HG03521 (cell line): ENCODE results near the gene PKDCC.
"Not testable (repeated sequence)": the region's sequence is repeated elsewhere in the genome, so short reads cannot be mapped to it uniquely, and the experiment has no call there.

Source experiments
- ATAC-seq: cut with Tn5 transposase; IDR thresholded peaks from one replicate; pipeline ENCODE4 v1.9.1; 2021; ENCODE audit warnings: mild to moderate bottlenecking, moderate library complexity; ENCODE audit not compliant: unreplicated experiment

PKDCC gene

GRCh38 chr2:42030200-42030759 is 17.5 kb upstream of the PKDCC start:
- no peak for ATAC-seq

GRCh38 chr2:42030829-42031228 is 17.0 kb upstream of the PKDCC start:
- ATAC-seq, result no peak

- ATAC-seq, result no peak
These were observed 16.3 kb upstream of the PKDCC start for GRCh38 chr2:42031281-42032223.

DNA sequence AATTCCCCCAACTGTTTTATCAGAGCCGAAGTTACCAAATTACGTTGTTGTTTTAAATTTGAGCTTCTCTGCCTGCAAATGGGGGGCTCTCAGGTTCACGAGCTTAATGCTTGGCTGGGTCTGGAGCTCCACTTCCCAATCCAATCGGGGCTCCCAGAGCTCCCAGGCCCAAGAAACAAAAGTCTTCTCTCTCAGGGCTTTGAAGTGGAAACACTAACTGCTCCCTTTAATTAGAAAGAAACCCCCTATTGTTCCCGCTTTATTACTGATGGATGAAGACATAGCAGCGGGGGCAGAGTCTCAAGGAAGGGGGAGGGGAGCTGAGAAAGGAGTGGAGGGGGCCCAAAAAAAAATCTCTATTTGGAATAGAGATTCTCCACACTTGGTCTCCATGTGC is 15.6 kb upstream of the PKDCC start:
- no peak for ATAC-seq

- ATAC-seq, result no peak
These were observed 15.1 kb upstream of the PKDCC start for GRCh38 chr2:42032745-42033144.

GRCh38 chr2:42034096-42034495 is 13.7 kb upstream of the PKDCC start:
- not testable (repeated sequence) for ATAC-seq

DNA sequence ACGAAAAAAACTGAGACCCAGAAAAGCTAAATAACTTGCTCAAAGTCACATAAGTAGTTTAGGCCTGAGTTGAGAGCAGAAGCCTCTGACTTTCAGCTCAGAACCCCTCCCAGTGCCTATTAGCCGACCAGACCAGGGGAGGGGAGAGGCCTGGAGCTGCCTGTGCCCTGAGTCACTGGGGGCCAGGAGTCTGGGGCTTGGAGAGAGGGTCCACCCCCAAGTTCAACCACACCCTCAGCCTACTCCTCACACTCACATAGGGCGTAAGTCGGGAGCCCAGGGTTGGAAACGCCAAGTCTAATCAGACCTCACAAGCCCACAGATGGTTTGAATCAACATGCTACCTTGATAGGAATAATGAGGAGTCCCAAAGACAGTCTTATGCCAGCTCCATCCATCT is 12.6 kb upstream of the PKDCC start:
- no peak for ATAC-seq

DNA sequence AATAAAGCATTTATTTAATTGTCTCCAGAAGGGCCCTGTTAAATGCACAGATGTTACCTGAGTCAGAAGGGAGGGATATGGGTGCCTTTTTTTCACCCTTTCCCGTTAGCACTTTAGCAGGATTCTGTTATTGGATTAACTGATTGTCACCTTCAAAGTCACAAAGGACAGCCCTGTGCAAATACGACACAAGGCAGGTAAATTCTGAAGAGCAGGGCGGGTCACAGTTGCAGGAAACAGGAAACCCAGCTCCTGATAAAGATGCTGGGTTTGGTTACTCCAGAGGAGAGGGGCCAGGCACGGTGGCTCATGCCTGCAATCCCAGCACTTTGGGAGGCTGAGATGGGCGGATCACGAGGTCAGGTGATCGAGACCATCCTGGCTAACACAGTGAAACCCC is 11.4 kb upstream of the PKDCC start:
- no peak for ATAC-seq

DNA sequence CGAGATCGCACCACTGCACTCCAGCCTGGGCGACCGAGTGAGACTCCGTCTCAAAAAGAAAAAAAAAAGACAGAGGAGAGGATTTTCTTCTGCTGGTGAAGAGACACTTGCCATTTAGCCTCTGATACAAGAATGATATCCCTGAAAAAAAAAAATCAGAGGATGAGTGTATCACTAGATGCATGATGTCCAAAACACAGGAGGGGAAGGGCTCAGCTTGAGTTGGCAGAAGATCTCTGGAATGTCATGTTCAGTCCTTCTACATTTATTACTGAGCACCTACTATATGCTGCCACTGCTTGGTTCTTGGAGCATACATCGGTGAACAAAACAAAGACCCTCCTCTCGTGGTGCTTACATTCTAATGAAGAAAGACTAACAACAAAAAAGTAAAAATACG is 10.9 kb upstream of the PKDCC start:
- ATAC-seq, result no peak

DNA sequence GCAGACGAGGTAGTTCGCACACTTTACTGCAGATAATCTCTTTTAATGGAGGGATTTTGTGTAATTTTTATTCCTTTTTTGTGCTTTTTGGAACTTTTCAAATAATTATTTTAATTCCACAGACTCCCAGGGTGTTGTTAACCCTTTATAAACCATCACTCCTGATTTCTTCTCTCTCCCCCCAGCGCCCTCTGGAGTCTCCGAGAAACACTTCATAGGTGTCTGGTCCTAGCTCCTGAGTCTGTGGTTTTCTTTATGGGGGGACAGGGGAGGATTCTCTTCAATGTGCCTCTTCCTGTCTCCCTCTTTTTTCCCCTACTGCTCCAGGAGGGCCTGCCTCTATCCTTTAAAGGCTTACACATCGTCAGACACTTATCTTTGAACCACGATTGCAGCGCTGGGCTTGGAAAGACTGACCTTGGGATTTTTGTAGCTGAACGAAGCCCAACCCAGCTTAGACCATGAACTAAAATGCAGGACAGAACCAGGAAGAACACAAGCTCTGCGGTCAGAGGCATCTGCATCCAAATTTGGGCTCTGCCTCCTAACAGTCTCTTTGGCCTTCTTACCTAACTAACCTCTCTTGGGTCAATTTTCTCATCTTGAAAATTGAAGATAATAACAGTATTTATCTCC is 7.1 kb upstream of the PKDCC start:
- no peak for ATAC-seq

DNA sequence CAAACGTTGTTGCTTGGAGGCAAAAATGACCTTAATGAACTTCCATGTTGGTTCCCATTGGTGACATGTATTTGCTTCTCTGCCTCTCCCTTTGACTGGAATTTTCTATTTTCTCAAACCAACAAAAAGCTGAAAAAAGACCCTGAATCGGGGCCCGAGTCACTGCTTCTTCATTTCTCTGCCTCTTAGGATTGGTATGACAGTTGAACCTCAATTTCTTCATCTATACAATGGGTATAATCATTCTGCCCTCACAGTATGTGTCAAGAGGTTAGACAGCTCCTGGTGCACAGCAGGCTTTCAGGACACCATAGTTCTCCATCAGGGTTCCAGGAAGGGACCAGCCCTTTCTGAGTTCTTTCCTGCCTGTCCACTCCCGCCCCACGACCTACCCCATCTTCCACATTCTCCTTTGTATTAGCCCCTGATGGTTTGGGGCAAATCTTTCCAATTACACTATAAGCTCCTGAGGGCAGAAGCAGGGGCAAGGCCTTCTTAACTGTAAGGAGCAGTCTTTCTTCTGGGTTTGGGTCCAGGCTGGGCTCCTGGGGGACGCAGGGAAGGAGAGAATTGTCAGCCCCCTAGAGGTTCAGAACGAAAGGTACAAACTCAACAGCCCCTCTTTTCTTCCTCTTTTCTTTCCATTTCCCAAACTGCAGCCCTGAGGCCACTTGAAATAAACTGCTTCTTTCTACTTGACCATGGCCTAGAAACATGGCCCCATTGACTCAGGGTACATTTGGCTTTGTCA is 6.3 kb upstream of the PKDCC start:
- no peak for ATAC-seq

GRCh38 chr2:42042631-42043355 is 5.0 kb upstream of the PKDCC start:
- ATAC-seq, result no peak

DNA sequence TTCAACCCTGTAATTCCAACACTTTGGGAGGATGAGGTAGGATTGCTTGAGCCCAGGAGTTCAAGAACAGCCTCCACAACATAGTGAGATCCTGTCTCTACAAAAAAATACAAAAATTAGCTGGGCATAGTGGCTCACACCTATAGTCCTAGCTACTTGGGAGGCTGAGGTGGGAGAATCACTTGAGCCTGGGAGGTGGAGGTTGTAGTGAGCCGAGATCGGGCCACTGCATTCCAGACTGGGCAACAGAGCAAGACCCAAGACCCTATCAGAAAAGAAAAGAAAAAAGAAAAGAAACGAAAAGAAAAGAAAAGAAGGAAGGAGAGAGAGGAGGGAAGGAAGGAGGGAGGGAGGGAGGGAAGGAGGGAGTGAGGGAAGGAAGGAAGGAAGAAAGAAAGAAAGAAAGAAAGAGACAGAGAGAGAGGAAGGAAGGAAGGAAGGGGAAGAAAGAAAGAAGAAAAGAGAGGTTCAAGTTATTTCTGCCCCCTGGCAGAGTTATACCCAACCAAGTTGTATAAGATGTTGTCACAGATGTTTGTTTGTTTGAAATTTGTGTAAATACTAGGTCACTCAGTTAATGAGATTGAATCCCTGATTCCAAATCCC is 3.9 kb upstream of the PKDCC start:
- no peak for ATAC-seq

GRCh38 chr2:42044939-42045338 is 2.9 kb upstream of the PKDCC start:
- no peak for ATAC-seq

GRCh38 chr2:42045352-42045751 is 2.5 kb upstream of the PKDCC start:
- ATAC-seq, result no peak

DNA sequence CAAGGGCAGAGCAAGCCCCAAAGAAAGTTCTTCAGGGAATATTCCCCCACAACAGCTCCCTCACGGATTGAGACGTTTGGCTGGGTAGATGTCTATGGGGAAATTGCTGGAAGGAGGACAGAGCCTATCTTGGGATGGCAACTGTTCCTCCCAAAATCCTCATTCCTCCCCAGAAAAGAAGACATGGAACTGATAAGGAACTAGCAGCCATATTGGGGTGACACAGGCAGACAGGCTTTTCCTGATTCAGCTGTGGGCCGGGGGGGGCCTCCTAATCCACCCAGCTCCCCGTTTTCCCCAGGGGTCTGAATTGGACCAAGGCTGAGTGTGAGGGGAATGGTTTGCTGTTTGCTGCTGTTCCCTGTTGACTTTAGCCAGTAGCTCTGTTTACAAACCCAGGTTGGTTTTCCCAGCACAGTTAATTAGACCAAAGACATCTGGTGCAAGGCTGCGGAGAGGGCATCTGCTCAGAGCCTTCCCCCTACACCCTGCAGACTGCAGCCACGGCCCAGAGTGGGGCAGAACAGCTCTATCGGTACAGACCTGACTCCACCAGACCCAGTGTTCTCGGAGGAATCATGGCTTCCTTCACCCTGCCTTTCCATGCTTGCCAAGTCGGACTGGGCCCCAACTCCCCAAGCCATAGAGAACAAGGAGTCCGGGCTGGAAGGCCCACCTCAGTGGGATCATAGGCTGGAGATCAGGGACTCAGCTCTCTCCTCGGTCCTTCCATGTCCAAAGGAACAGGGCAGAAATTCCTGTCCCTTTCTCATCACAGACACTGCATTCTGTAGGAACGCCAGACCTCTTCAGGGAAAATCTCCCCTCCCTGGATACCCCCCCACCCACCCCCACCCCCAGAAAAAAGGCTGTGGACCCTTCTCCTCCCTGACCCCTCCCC is 1.7 kb upstream of the PKDCC start:
- ATAC-seq, result no peak

GRCh38 chr2:42046819-42047487 is 868 bp upstream of the PKDCC start:
- no peak for ATAC-seq

GRCh38 chr2:42048299-42049220 is 739 bp downstream of the PKDCC start:
- ATAC-seq, result no peak
